SK-MEL-5 (cell line): Measurements from ENCODE around the gene CNOT6. TPM values are rescaled to one million over a fixed set of nuclear protein-coding genes. Genes with fewer than 3 reads are reported as not detected.
"Not testable (repeated sequence)": the region's sequence is repeated elsewhere in the genome, so short reads cannot be mapped to it uniquely, and the experiment has no call there.

ENCODE experiments used
- DNase-seq: peaks from one replicate; pipeline ENCODE4 v3.0.0-alpha.2; 2016; ENCODE audit warnings: low read depth, low spot score
- in situ Hi-C: cut with HindIII; loops from 2 replicates; pipeline ENCODE4 v1.10.0; 2016; ENCODE audit warnings: low sequenced_read_pairs, high pct_unique_total_duplicates, low pct_unique_long_range_greater_than_20kb
- polyA plus RNA-seq, 2 experiments: library from polyadenylated mRNA; depleted of rRNA; stranded (reverse); fragments of >200 nt; gene quantifications; 2 replicates each; pipeline ENCODE4 v1.2.3, GENCODE V29; 2015
- total RNA-seq: library from RNA; depleted of rRNA; stranded (reverse); fragments of >200 nt; shearing (Covaris generic); gene quantifications from 2 replicates; pipeline ENCODE4 v1.2.3, GENCODE V29; 2014; rRNA removed

Gene CNOT6
- total RNA-seq: 9.6 and 9.8 TPM in 2 replicates
- polyA plus RNA-seq (2015; cell fraction: cytosol; rRNA removed): 17.5 and 19.4 TPM in 2 replicates
- 8.4 and 10.0 TPM in 2 replicates for polyA plus RNA-seq (2015; cell fraction: nucleus; rRNA removed)

DNA sequence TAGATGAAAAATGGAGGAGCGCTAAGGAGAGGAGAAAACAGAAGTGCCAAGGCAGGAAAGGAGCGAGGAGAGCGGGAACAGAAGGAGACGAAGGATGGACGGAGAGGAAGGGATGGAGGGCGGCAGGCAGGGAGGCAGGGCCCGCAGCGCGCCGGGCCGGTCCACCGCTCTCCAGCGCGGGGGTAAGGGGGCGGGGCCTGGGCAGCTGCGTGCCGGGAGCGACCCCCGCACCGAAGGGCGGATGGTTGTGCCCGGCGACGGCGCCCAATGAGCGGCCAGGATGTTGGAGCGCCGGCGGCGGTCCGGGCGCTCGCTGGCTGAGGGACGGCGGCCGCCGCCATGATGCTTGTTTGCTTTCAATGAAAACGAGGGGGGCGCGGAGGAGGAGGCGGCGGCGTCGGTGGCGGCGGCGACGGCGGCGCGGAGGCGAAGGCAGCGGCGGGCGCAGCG is at the start of gene CNOT6:
CNOT6 (plus strand) TSS at position 320 of the 450 bp plus-strand sequence. CDS start 34,898 bp downstream, outside the sequence.
- peak; percentile 84 for DNase-seq
- in situ Hi-C loops: no loop called here

DNA sequence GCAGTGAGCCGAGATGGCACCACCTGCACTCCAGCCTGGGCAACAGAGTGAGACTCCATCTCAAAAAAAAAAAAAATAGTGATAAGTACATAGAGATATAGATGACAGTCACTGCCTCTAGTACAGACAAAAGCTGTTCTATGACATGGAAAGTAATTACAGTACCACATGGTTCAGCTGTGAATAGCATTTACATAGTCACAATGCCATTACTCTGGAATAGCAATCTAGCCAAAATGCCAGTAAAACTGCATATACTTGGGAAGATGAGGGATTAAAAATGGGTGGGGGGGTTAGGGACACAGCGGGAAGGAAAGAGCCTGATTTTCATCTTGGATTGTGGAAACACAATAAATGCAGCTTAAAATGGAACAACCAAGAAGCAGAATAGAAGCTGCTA is 39.4 kb upstream of the CNOT6 start:
- DNase-seq: no peak
- in situ Hi-C loops: no loop called here

DNA sequence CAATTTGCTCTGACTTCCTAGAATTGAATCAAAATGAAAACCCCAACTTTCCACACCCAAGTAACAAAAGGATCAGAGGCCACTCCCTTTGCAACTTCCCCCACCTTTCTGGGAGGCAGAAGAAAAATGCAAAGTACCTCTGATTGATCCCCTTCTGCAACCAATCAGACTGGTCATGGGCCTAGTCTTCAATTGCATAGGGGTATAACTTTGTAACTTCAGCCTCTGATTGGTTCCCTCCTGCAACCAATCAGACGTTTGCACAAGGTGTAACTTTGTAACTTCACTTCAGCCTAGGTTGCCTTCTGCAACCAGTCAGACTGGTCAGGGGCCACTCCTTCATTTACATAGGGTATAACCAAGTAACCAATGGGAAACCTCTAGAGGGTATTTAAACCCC is 38.3 kb upstream of the CNOT6 start:
- no peak for DNase-seq
- in situ Hi-C loops: no loop called here

DNA sequence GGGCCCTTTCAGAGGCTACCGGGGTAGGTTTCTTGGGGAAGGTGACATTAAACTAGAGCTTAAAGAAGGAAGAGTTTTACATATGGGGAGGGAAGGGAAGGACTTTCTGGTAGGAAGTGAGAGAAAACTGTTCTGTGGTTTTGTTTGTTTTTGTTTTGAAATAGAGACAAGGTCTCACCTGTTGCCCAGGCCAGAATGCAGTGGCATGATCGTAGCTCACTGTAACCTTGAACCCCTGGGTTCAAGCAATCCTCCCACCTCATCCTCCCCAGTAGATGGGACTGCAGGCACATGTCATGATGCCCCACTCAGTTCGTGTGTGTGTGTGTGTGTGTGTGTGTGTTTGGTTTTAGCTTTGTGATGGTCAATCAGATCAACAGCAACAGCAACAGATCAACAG is 37.4 kb upstream of the CNOT6 start:
- in situ Hi-C loops: no loop called here
- no peak for DNase-seq

DNA sequence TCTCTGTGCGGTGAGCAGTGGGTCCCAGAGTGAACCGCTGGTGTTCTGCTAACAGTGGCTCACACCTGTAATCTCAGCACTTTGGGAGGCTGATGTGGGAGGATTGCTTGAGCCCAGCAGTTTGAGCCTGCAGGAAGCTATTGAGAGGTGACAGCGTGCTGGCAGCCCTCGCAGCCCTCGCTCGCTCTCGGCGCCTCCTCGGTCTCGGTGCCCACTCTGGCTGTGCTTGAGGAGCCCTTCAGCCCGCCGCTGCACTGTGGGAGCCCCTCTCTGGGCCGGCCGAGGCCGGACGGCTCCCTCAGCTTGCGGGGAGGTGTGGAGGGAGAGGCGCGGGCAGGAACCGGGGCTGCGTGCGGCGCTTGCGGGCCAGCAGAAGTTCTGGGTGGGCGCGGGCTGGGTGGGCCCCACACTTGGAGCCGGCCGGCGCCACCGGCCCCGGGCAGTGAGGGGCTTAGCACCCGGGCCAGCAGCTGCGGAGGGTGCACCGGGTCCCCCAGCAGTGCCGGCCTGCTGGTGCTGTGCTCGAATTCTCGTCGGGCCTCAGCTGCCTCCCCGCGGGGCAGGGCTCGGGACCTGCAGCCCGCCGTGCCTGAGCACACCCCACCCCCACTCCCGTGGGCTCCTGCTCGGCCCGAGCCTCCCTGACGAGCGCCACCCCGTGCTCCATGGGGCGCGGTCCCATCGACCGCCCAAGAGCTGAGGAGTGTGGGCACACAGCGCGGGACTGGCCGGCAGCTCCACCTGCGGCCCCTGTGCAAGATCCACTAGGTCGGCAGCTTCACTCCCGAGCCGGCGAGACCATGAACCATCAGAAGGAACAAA is 35.1 kb upstream of the CNOT6 start:
- in situ Hi-C loops, DNase-seq: not testable (repeated sequence)

DNA sequence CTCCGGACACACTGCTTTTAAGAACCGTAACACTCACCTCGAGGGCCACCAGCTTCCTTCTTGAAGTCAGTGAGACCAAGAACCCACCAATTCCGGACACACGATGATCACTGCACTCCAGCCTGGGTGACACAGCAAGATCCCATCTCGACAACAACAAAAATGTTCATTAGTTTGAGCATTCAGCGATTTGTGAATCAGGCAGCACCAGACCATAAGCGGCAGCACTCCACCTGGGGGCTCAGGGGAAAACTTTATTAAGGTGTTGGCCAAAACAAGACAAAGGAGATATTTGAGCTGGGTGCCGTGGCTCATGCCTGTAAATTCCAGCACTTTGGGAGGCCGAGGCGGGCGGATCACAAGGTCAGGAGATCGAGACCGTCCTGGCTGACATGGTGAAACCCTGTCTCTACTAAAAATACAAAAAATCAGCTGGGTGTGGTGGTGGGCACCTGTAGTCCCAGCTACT is 34.5 kb upstream of the CNOT6 start:
- in situ Hi-C loops, DNase-seq: not testable (repeated sequence)

DNA sequence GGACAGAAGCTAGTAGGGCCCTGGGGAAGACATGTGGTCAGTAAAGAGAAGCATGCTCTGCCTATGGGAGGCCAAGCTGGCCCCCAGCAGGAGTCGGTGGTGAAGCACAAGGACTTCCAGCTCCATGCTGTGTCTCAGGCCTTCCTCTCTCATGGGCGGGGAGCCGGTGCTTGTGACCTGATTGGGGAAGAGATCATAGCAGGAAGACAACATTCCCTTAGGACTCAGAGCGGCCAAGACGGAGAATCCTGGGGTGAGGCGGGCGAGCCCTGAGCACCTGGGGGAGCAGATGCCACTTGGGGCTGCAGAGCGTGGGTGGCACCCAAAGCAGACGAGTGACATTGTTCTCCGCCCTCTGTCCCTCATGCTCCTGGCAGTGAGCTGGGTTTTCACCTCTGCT is 33.3 kb upstream of the CNOT6 start:
- in situ Hi-C loops: no loop called here
- DNase-seq: no peak

DNA sequence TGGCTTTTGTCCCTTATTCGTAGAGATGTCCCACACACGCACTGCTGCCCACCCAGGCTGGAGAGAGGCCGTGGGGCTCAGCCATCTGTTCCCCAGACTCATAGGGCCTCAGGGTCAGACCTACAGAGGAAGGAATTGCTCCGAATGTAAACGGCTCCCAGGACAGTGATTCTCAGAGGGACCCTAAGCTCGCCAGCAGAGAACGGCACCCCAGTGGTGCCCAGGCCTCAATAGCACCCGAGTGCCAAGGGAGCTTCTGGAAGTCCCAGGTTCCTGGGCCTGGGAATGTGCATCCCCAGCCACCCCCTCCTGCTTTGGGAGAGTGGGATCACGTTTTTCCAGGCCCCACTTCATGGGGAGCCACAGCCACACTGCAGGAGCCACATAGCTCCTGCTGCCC is 32.9 kb upstream of the CNOT6 start:
- no peak for DNase-seq
- in situ Hi-C loops: no loop called here

DNA sequence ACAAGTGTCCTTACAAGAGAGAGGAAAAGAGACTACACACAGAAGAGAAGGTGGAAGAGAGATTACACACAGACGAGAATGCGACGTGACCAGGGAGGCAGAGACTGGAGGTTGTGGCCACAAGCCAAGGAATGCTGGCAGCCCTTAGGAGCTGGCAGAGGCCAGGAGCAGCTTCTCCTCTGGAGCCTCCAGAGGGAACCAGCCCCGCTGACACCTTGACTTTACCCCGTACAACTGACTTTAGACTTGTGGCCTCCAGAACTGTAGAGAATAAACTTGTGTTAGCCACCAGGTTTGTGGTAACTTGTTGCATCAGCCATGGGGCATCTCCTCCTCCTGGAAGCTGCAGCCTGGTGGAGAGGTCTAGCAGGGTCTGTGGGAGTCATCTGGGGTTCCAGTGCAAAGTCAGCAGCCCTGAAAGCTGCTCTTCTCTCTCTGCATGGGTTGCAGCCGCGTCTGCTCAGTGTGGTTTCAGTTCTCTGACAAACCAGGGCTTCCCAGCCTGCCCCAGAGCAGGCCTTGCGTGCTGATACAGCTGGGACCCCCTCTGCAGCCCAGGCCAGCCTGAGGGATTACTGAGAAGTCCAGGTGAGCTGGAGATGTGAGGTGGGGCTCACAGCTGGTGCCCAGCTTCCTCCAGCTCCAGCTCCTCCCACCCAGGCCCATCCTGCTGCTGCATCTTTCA is 30.8 kb upstream of the CNOT6 start:
- in situ Hi-C loops: no loop called here
- DNase-seq: no peak

DNA sequence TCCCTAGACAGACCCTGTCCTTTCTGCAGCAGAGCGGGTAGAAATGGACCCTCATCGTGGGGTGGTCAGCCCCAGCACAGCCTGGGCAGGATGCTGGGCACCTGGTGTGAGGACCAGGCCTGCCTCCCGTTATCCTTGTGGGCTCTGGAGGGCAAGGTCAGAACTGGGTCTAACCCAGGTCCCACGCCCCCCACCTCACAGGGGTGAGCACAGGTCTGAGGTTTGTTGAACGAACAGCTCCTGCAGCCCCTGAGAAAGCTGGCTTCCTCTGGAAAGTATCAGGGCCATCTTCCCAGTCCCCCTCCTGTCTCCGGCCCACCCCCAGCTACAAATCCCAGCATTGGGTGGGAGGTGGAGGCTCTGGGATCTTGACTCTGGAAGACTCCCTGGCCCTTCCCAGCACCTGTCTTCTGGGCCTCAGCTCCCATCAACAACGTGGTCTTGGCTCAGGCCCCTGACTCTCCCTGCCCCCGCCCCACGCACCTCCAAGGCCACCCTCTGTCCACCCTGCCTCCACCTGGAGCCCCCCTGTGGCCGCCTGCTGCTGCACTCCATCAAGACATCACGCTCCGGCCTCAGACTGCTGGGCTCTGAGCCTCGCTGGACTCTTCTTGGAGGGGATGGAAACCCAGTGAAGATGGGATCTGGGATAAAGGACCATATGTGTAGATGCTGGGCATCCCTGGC is 30.1 kb upstream of the CNOT6 start:
- in situ Hi-C loops: no loop called here
- no peak for DNase-seq

DNA sequence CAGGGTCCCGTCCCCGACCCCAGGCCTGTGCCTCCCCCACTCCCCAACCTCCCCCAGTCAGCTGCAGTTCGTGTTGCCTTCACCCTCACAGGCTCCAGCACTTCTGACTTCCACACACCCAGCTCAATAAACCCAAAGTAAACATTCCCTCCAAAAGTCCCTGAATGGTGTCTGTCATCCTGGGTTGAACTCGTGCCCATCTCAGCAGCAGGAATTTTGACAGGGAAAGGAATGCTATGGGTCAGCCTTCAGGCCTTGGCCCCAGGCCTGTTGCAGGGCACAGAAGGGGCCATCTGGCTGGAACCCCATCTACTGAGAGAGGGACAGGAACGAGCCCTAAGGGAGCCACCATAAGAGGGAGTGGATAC is 29.6 kb upstream of the CNOT6 start:
- in situ Hi-C loops: no loop called here
- DNase-seq: no peak

DNA sequence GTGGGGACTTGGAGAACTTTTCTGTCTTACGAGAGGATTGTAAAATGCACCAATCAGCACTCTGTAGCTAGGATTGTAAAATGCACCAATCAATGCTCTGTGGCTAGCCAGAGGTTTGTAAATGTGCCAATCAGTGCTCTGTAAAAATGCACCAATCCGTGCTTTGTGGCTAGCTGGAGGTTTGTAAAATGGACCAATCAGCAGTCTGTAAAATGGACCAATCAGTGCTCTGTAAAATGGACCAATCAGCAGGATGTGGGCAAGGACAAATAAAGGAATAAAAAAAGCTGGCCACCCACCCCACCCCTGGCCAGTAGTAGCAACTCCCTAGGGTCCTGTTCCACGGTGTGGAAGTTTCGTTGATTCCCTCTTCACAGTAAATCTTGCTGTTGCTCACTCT is 29.1 kb upstream of the CNOT6 start:
- in situ Hi-C loops, DNase-seq: not testable (repeated sequence)

DNA sequence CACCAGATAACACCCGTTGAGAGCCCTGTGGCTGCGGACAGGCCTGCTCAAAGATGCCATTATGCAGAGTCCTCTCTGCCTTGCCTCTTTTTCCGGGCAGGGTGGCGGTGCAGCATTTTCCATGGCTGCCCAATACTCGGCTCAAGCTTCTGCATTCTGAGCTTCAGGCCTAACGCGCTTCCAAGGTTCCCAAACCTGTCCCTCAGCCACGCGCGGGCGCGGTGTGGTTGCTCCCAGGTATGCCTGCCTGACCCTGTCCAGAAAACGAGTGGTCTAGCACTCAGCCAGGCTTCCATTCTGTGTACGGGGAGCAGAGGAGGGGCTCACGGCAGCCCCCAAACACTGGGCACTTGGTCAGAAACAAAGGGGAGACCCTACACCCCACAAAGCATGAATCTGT is 27.9 kb upstream of the CNOT6 start:
- no peak for DNase-seq
- in situ Hi-C loops: no loop called here

DNA sequence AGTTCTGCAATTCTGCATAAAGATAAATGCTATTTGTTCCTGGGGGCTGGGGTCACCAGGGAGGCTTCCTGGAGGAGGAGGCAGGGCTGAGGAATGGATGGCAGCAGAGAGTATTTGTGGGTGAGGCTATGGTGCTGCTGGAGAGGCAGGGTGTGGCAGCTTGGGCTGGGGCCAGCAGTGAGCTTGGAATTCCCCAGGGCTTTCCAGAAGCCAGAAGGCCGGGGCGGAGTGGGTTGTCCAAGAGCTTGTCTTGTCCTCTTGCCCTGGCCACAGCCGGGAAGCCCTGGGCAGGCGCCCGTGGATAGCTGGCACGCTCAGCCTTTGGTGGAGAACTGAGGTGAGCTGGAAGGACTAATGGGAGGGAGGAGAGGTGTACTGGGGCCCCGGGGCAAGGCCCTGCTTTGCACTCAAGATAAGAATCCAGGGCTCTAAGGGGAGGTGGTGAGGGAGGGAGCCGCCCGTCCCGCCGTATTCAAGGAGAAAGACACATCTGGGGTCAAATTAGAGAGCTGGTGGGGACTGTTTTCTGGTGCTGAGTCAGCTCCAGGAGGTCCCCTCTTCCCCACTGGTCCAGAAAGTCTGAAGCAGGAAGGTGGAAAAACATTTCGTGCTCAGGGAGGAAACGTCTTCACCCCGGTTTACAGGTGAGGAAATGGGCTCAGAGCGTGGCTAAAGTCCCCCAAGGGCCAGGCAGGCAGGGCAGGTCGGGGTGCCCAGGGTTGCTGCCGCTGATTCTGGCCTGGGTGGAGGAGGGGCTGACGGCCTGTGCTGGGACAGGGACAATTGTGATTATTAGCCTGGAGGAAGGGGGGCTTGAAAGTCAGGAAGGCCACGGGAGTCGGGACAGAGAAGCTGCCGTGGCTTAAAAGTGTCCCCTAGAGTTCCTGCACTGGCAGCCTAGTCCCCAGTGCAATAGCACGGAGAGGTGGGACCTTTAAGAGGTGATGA is 26.9 kb upstream of the CNOT6 start:
- DNase-seq: no peak
- in situ Hi-C loops: no loop called here

DNA sequence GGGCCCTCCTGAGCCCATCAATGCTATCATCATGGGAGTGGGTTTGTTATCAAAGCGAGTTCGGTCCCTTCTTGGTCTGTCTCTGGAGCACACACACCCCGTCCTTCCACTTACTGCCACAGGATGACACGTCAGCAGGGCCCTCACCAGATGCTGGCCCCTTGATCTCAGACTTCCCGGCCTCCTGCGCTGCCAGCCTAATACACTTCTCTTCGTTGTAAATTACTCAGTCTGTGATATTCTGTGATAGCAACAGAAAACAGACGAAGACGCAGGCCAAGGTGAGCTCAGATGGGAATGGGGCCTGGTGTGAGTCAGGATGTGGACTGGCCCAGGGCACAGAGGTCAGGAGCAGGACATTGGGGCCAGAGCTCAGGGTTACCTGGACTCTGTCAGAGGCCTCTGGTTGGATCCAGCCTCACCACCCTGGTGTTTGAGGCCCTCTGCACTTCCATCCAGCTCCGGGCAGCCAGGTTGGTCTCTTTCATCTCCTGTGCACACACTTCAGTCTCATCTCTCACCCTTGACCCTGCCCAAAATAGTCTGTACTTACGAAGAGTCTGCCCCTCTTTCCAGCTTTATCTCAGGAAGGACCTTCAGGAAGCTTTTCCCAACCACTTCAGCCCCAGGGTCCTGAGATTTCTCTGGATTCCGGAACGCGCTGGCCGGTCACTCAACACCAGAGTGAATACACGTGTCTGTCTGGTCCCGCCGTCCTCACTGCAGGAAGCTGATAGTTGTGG is 26.0 kb upstream of the CNOT6 start:
- DNase-seq: no peak
- in situ Hi-C loops: no loop called here

DNA sequence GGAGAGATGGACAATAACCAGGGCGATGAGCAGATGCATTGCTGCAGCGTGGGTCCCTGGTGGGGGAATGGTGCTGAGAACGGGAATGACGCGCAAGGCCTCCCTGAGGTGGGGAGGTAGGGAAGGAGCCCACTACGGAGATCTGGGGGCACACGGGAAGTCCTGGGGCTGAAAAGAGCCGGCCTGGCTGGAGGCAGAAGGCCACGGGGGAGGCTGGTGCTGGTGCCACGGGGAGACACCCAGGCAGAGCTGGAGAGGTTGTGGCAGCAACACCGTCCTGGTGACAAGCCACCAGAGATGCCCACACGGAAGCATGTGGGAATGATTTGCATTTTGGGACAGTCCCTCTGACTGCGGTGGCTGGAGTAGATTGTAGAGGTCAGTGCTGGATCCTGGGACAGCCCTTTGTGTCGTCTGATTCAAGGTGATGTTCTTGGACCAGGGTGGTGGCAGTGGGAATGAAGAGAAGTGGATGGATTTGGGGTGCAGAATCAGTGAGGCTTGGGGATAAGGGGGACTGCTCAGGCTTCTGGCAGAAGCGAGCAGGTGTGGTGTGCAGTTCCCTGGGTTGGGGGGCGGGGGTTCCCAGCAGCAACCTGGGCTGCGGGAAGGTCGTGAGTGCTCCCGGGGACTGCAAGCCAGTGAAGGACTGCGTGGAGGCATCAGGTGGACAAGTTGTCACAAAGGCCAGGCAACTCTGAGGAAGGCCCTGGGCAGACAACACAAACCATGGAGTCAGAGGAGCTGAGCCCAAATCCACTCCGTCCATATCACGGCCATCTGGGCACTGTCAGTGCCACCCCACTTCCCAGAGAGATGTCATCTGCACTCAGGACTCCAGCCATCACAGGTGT is 25.2 kb upstream of the CNOT6 start:
- no peak for DNase-seq
- in situ Hi-C loops: no loop called here
